Tibial artery (tissue), 4 donors: ENCODE measurements around the gene PTPRD.

Experiments used
- DNase-seq, 2 donors: peaks; one replicate each; pipeline ENCODE4 v3.0.0-alpha.2; 2019
- H3K27ac ChIP-seq, 2 donors: fragments of 200-600 bp; sonication (generic) in 1 of 2; 1 replicate in 1 of 2; 2 replicates in 1 of 2; pipeline ENCODE4 v1.5.1; 2018 to 2019; ENCODE audit warnings: mild to moderate bottlenecking in 1 of 2
- H3K27me3 ChIP-seq, 2 donors: fragments of 200-600 bp; sonication (generic) in 1 of 2; one replicate each; pipeline versions ENCODE4 v1.5.1 to v1.6.0; 2016 to 2019
- H3K36me3 ChIP-seq, 3 donors: fragments of 200-600 bp; sonication (generic) in 2 of 3; one replicate each; pipeline ENCODE4 v1.5.1; 2016 to 2019; ENCODE audit warnings: mild to moderate bottlenecking in 2 of 3
- H3K4me1 ChIP-seq, 4 donors: fragments of 200-600 bp; sonication (generic) in 2 of 4; 1 replicate in 3 of 4; 2 replicates in 1 of 4; pipeline ENCODE4 v1.5.1; 2016 to 2019
- H3K4me3 ChIP-seq, 2 donors: fragments of 200-600 bp; sonication (generic) in 1 of 2; 1 replicate in 1 of 2; 2 replicates in 1 of 2; pipeline ENCODE4 v1.5.1; 2018 to 2019; ENCODE audit warnings: mild to moderate bottlenecking in 2 of 2
- H3K9me3 ChIP-seq, 3 donors: fragments of 200-600 bp; sonication (generic) in 1 of 3; one replicate each; pipeline ENCODE4 v1.5.1; 2016 to 2019
- intact Hi-C: fragments of 100-400 bp; cut with DNase I; formaldehyde crosslinking; loops from one replicate; pipeline ENCODE4 v1.15.0; 2023; ENCODE audit warnings: low total_unique reads
- TF ChIP-seq, protein P1 (sequence below), 2 experiments: fragments of 200-600 bp in 1 of 2; fragments of 450-650 bp in 1 of 2; IDR thresholded peaks; one replicate each; pipeline ENCODE4 v1.5.1; 2017 to 2019; ENCODE audit warnings: antibody characterized with exemption in 2 of 2, mild to moderate bottlenecking in 1 of 2, moderate library complexity in 1 of 2

The PTPRD gene

GRCh38 chr9:8876303-8876702 lies 1736.5 kb downstream of the PTPRD start:
- no peak overlapping the region for H3K4me3 ChIP-seq
- no peaks in the 10 kb centered on the region for H3K36me3 ChIP-seq
- no peak for DNase-seq
- H3K9me3 ChIP-seq = no peaks in the 10 kb centered on the region
- H3K4me1 ChIP-seq = peaks cover 0 to 11% (median 0%) of the 10 kb centered on the region in 4 donors
- intact Hi-C loops = no loop called here
- no peaks in the 10 kb centered on the region for H3K27me3 ChIP-seq
- H3K27ac ChIP-seq = no peak overlapping the region
- TF ChIP-seq, protein P1, sequence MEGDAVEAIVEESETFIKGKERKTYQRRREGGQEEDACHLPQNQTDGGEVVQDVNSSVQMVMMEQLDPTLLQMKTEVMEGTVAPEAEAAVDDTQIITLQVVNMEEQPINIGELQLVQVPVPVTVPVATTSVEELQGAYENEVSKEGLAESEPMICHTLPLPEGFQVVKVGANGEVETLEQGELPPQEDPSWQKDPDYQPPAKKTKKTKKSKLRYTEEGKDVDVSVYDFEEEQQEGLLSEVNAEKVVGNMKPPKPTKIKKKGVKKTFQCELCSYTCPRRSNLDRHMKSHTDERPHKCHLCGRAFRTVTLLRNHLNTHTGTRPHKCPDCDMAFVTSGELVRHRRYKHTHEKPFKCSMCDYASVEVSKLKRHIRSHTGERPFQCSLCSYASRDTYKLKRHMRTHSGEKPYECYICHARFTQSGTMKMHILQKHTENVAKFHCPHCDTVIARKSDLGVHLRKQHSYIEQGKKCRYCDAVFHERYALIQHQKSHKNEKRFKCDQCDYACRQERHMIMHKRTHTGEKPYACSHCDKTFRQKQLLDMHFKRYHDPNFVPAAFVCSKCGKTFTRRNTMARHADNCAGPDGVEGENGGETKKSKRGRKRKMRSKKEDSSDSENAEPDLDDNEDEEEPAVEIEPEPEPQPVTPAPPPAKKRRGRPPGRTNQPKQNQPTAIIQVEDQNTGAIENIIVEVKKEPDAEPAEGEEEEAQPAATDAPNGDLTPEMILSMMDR (IDR thresholded peaks at IDR 0.05) = no peak

DNA sequence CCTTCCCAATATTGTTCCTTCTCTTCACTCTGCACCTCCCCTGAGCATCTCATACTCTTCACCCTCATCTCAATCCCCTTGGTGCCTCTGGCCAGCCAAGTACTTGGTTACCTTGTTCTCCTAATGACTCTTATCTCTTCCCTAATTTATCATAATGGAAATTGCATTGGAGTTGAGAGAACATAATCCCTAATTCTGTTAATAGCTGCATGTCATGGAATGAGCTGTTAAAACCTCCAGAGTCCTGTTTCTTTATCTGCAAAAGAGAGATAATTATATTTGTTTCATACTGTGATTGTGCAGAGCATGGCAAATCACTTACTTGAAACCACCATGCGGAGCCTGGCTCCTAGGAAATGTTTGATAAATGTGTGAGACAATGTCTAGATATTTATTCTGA lies 1738.3 kb downstream of the PTPRD start:
- no peak for DNase-seq
- intact Hi-C loops = no loop called here

DNA sequence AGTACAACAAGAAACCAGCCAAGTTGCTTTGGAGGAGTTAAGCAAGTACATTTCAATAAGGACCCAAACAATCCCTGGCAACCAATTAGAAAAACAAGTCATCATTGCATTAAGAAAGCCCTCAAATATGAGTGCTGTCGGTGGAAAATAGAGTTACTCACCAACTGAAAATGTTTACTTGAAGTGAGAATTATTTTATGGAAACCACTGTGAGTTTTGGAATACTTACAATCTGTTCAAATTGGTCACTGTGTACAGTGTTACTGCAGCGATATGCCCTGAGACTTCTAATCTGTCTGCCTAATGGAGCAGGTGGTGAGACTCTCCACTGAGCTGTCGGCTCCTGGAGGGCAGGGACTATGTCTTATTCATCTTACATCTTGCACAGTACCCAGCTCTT lies 1740.0 kb downstream of the PTPRD start:
- H3K36me3 ChIP-seq = no peaks in the 10 kb centered on the region
- DNase-seq = no peak

More for the DNA sequence above, 1738.3 kb downstream of the PTPRD start:
- TF ChIP-seq, protein P1 (IDR thresholded peaks at IDR 0.05) = no peak
- H3K9me3 ChIP-seq = no peaks in the 10 kb centered on the region
- no peak overlapping the region for H3K27ac ChIP-seq
- no peak overlapping the region for H3K4me3 ChIP-seq
- no peaks in the 10 kb centered on the region for H3K27me3 ChIP-seq
- no peaks in the 10 kb centered on the region for H3K36me3 ChIP-seq
- peaks cover 0 to 11% (median 0%) of the 10 kb centered on the region in 4 donors for H3K4me1 ChIP-seq

DNA sequence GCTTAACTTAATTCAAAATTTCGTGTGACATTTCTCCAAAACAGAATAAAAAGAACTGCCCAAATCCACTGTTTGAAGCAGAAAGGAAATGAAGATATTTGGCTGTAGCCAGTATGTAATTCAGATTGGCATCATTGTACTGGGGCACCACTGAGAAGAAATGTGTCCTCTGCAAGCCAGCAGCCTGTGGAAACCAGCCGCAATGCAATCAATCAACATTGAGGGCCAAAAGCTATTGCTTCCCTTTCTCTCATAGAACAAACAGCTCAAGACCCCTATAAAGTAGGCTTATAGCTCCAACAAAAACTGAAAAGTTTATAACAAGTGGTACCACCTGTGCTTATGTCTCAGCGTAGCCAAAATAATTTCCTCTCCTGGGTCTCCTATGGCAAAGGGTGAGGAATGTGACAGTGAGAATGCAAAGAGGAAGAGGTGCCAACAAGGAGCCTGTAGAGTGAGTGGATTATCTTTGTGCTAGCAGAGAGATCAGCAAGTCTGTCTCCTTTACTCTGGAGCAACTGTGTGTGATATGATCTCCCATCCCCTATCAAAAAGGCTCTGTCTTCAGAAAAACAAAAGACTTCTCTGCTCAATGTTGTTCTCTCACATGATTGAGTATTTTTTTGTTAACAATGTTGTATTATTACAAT lies 1740.9 kb downstream of the PTPRD start:
- no peaks in the 10 kb centered on the region for H3K36me3 ChIP-seq
- H3K4me3 ChIP-seq = no peak overlapping the region
- TF ChIP-seq, protein P1 (IDR thresholded peaks at IDR 0.05) = no peak
- intact Hi-C loops = no loop called here
- no peak for DNase-seq
- H3K27me3 ChIP-seq = no peaks in the 10 kb centered on the region
- peaks cover 0 to 16% (median 0%) of the 10 kb centered on the region in 4 donors for H3K4me1 ChIP-seq
- H3K27ac ChIP-seq = no peak overlapping the region
- no peaks in the 10 kb centered on the region for H3K9me3 ChIP-seq

More for the DNA sequence above, 1740.0 kb downstream of the PTPRD start:
- Histone ChIP-seq H3K9me3 (no peaks in the 10 kb centered on the region), H3K27me3 (no peaks in the 10 kb centered on the region), H3K27ac (no peak overlapping the region), H3K4me1 (peaks cover 0 to 16% (median 0%) of the 10 kb centered on the region in 4 donors), H3K4me3 (no peak overlapping the region)
- intact Hi-C loops = no loop called here
- TF ChIP-seq, protein P1 (IDR thresholded peaks at IDR 0.05) = no peak

DNA sequence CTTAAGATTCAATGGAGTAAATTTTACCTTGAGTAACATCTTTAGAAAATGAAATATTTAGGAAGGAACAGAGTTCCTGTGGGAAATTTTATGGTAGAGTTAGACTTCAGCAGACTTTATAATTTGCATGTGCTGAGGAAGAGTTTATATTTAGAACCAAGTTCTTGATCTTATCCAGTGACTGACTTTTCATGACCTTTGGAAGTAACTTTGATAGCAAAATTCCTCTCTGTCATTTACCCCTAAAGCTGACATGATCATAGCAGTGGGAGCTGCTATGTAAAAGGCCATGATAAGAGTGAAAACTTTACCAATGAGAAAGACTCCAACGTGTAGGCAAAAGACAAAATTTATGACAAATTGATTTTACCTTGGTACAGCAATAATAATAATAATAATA lies 1741.4 kb downstream of the PTPRD start:
- no peak for DNase-seq
- Histone ChIP-seq H3K4me3 (no peak overlapping the region), H3K9me3 (no peaks in the 10 kb centered on the region), H3K27ac (no peak overlapping the region), H3K4me1 (peaks cover 0 to 16% (median 0%) of the 10 kb centered on the region in 4 donors), H3K36me3 (no peaks in the 10 kb centered on the region), H3K27me3 (no peaks in the 10 kb centered on the region)
- TF ChIP-seq, protein P1 (IDR thresholded peaks at IDR 0.05) = no peak
- intact Hi-C loops = no loop called here
